HG02970 (cell line): ENCODE measurements around the gene CCDC86.

Experiments
- ATAC-seq: cut with Tn5 transposase; IDR thresholded peaks from one replicate; pipeline ENCODE4 v1.9.1; 2021; ENCODE audit warnings: mild to moderate bottlenecking, moderate library complexity, moderate number of reproducible peaks; ENCODE audit not compliant: unreplicated experiment, low FRiP score

The CCDC86 gene

GRCh38 chr11:60830478-60831142 lies 11.3 kb upstream of the CCDC86 start:
- ATAC-seq = no peak

- no peak for ATAC-seq
Observed at GRCh38 chr11:60831143-60831500, 10.8 kb upstream of the CCDC86 start.

- no peak for ATAC-seq
Observed at GRCh38 chr11:60831501-60832079, 10.3 kb upstream of the CCDC86 start.

- ATAC-seq = no peak
Observed at GRCh38 chr11:60834742-60835533, 7.0 kb upstream of the CCDC86 start.

GRCh38 chr11:60835534-60835846 lies 6.4 kb upstream of the CCDC86 start:
- no peak for ATAC-seq

GRCh38 chr11:60836866-60837515 lies 4.9 kb upstream of the CCDC86 start:
- no peak for ATAC-seq

GRCh38 chr11:60838132-60838531 lies 3.8 kb upstream of the CCDC86 start:
- no peak for ATAC-seq

- no peak for ATAC-seq
Observed at GRCh38 chr11:60840470-60841430, 1.2 kb upstream of the CCDC86 start.

GRCh38 chr11:60842668-60843600 lies 1.0 kb downstream of the CCDC86 start:
- ATAC-seq = no peak

- no peak for ATAC-seq
Observed at GRCh38 chr11:60844045-60844869, 2.3 kb downstream of the CCDC86 start.

- no peak for ATAC-seq
Observed at GRCh38 chr11:60844870-60845221, 2.9 kb downstream of the CCDC86 start.

- ATAC-seq = no peak
Observed at GRCh38 chr11:60845338-60845737, 3.4 kb downstream of the CCDC86 start.

- no peak for ATAC-seq
Observed at GRCh38 chr11:60847281-60847680, 5.4 kb downstream of the CCDC86 start.

GRCh38 chr11:60847896-60848295 lies 6.0 kb downstream of the CCDC86 start:
- no peak for ATAC-seq

GRCh38 chr11:60848714-60849151 lies 6.8 kb downstream of the CCDC86 start:
- ATAC-seq = no peak

GRCh38 chr11:60849641-60850520 lies 8.0 kb downstream of the CCDC86 start:
- ATAC-seq = no peak

GRCh38 chr11:60851327-60852104 lies 9.6 kb downstream of the CCDC86 start:
- no peak for ATAC-seq
